ENCODE data around the gene UBALD2. TPM values are rescaled to one million over a fixed set of nuclear protein-coding genes. Genes with fewer than 3 reads are reported as not detected.

UBALD2 gene
- total and polyA plus RNA-seq, 2 of the 13 experiments (the other 11 are each of a cell fraction or from before 2014, with no cell fraction given) = 3.3 to 89.7 TPM

DNA sequence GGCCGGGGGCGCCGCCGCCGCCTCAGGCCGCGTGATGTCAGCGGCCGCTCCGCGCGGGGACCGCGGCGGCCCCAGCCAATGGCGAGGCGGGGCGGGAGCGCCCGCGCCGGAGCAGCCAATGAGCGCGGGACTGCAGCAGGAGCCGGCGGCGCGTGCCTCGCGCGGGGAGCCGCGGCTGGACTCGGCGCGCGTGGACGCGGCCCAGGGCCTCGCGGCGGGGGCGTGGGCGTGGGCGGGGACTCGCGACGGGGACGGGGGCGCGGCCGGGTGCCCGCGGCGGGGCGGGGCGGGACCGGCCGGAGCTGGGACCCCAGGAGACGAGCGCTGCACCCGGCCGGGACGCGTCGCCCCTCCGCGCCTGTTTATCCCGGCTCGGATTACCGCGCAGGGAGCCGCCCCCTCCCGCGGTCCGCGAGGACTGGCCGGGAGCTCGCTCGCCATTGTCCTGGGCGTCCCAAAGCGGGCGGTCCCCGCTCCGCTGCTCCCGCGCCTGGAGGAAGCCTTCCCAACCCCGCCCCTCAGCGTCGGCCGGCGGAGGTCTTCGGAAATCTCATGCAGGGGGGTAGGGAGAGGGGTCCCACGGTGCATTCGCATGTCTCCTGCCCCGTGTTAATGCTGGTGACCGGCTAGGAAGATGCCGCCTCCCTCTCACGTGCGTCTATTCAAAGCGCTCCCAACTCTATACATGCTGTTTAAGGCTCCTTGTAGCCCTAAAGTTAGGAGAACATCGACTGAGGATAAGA, 24.5 kb upstream of the UBALD2 start, which contains the start of gene RNF157 (continued):
- TF ChIP-seq, protein P1, sequence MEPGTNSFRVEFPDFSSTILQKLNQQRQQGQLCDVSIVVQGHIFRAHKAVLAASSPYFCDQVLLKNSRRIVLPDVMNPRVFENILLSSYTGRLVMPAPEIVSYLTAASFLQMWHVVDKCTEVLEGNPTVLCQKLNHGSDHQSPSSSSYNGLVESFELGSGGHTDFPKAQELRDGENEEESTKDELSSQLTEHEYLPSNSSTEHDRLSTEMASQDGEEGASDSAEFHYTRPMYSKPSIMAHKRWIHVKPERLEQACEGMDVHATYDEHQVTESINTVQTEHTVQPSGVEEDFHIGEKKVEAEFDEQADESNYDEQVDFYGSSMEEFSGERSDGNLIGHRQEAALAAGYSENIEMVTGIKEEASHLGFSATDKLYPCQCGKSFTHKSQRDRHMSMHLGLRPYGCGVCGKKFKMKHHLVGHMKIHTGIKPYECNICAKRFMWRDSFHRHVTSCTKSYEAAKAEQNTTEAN (CRISPR knock-in tag; conservative IDR thresholded peaks at IDR 0.05) = no peak
- 0 out of 2 replicates have a peak, but pooled peaks have one; percentile 38 for TF ChIP-seq ATAD3A (CRISPR knock-in tag; IDR thresholded peaks at IDR 0.05)
- no peak for TF ChIP-seq PTBP1 (IDR thresholded peaks at IDR 0.05; ENCODE audit: low read depth, low read length, poor library complexity, severe bottlenecking)
- TF ChIP-seq MTF2 (CRISPR knock-in tag; IDR thresholded peaks at IDR 0.05; ENCODE audit: borderline replicate concordance) = peak; percentile 77; the same call in 1 of the 2 replicates
- TF ChIP-seq, protein P2, sequence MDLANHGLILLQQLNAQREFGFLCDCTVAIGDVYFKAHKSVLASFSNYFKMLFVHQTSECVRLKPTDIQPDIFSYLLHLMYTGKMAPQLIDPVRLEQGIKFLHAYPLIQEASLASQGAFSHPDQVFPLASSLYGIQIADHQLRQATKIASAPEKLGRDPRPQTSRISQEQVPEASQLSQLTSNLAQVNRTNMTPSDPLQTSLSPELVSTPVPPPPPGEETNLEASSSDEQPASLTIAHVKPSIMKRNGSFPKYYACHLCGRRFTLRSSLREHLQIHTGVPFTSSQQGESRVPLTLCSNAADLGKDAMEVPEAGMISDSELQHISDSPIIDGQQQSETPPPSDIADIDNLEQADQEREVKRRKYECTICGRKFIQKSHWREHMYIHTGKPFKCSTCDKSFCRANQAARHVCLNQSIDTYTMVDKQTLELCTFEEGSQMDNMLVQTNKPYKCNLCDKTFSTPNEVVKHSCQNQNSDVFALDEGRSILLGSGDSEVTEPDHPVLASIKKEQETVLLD (CRISPR knock-in tag; IDR thresholded peaks at IDR 0.05; ENCODE audit: low read depth) = peak; percentile 75; the same call in 1 of the 2 replicates
- peak; percentile 74; the same call in 1 of the 2 replicates for TF ChIP-seq ZNF280B (CRISPR knock-in tag; IDR thresholded peaks at IDR 0.05; ENCODE audit: borderline replicate concordance)
- TF ChIP-seq CC2D1A (CRISPR knock-in tag; IDR thresholded peaks at IDR 0.05) = no peak
- TF ChIP-seq, protein P3, sequence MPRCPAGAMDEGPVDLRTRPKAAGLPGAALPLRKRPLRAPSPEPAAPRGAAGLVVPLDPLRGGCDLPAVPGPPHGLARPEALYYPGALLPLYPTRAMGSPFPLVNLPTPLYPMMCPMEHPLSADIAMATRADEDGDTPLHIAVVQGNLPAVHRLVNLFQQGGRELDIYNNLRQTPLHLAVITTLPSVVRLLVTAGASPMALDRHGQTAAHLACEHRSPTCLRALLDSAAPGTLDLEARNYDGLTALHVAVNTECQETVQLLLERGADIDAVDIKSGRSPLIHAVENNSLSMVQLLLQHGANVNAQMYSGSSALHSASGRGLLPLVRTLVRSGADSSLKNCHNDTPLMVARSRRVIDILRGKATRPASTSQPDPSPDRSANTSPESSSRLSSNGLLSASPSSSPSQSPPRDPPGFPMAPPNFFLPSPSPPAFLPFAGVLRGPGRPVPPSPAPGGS (CRISPR knock-in tag; IDR thresholded peaks at IDR 0.05) = peak; percentile 18; the same call in 1 of the 2 replicates
- no peak for TF ChIP-seq ZBED4 (CRISPR knock-in tag; IDR thresholded peaks at IDR 0.05; ENCODE audit: borderline replicate concordance)

Measured in HepG2 (cell line).